ENCODE data around the gene VSIG10L2.
"Not testable (repeated sequence)": the region's sequence is repeated elsewhere in the genome, so short reads cannot be mapped to it uniquely, and the experiment has no call there.

The VSIG10L2 gene

DNA sequence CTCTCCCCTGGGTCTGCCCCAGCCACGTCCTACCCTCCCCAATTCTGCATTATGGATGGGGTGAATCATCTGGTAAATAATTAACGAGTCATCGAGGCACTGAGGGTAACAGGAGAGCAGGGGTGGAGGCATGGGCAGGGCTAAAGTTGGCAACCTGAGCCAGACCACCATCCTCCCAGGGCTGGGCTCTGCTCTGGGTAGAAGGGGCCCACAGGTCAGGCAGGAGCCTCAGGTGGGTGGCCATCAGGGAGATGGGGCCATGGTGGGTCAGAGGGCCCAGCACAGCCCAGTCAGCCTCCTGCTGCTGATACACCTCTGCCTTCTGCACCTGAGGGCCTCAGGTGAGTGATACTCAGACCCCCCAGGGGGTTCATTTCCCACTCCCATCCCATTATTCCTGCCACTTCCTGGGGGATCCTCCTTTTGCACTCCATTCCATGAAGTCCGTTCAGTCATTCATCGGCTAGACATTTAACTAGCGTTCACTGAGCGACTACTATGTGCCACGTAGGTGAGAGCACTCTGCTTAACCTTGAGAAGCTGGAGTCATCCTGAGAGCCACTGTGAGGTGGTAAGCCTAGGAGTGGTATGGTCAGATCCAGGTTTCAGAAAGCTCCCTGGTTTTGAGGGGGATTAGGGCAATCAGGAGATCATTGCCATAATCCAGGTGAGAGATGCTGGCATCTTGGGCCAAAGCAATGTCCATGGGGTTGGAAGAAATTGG is at the start of gene VSIG10L2:
Gene VSIG10L2 (plus strand): TSS at position 248 of the 724 bp plus-strand sequence. CDS start 12 bp downstream, at position 260.
- no peak for FAIRE-seq

DNA sequence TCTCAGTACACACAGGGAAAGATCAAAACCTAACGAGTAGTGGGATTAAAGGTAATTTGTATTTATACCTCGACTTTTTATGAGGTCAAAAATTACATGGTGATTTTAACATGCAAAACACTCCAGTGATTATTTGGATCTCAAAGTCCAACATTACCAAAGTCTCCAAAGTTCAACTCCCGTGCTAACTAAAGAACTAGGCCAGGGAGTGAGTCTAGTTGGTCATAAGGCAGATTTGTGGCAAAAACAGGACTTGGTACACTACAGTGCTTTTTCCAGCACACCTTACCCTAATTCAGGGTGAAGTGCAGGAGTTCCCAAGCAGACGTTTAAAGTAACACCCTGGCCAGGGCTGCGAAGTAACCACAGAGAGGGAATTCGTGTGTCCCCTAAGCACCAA is 44.0 kb upstream of the VSIG10L2 start:
- FAIRE-seq = no peak

DNA sequence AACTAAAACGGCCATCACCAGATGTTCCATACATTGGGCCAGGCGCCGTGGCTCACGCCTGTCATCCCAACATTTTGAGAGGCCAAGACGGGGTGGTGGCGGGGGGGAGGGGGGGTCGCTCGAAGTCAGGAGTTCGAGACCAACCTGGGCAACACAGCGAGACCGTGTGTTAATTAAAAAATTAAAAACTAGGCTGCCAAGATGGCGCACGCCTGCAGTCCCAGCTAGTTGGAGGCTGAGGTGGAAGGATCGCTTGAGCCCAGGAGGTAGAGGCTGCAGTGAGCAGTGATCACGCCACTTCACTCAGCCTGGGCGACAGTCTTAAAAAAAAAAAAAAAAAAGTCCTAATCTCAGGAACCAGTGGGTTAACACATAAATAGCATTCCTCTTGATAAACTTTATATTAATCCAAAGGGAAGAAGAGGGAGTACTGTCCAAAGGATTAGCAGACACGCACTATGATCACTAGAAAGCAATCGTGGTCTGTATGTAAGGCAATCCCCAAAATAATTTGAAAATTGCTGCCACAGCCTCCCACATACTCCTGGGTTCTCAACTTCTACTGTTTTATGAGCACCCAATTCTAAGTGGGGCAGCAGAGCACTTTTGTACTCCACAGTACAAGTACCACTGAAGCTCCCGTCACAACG is 43.4 kb upstream of the VSIG10L2 start:
- FAIRE-seq = no peak

DNA sequence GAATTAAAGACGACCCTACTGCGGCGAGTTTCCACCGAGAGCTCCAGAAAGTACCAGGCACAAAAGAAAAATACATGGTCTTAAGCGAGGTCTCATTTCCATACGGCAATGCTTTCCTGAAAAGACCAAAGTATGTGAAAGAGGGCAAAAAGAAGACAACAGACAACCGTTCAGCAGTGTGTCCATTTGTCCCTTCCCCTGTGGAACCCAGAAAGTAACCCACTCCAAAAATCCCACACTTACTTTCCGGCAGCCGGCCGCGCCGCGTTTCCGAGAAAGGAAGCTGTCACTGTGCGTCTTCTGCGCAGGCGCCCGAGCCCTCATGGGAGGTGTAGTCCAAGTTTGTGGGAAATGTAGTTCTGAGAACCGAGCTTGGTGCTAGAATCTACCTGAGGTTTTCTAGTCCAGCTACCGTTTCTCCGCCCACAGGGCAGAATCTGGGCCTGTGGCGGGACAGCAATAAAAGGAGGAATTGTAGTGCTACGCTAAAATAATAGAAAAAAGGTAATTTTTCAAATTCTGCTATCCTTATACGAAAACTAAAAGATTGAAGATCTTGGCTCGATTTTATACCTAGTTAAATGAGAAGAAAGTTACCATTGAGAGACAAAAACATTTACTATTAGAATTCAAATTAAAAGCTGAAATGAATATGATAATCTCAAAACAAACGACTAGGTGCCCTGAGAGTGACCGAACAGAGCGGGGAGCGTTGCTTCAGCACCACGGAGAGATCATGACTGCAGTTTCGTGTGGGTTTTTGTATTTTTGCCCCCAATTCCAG is 42.7 kb upstream of the VSIG10L2 start, which contains the start of gene PUS3:
Gene PUS3 (minus strand): TSS at position 280 of the 784 bp plus-strand sequence. CDS start 6,922 bp downstream, outside the sequence.
- FAIRE-seq = peak; percentile 96

DNA sequence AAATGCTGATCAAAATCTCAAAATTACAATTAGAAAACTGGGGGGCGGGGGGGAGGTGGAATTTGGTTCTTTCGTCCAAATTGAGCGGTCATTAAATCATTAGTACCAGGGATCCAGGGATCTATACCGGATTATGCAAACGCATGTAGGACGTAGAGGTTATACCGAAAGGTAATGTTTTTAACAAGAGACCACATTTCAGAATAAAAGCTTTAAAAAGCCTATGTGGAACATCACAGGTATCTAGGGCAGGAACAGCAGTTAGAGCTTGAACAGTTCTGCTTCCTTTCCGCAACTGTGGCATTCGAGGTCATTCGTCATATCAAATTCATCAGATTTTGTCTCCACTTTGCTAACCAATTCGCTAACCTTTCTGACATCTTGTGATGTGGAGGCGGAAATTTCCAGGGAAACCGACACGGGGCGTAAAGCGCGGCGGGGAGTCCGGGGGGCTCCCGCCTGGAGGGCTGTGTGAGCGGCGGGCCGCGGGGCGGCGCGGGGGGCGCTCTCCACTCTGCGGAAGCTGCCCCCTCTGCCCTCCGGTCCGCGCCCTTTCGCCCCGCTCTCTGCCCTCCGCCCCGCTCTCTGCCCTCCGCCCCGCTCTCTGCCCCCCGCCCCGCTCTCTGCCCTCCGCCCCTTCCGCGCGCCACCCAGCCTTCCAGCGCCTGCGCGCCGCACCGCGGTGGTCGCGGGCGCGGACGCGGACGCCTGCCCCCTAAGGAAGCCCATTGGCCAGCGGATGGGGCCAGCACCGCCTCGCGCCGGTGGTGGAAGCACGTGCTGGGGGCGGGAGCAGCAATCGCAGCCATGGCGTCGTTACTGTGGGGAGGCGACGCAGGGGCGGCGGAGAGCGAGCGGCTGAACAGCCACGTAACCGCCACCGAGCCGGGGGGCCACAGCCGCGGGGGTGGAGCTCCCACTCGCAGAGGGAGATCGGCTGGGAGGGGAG is 41.9 kb upstream of the VSIG10L2 start, which contains the start of gene DDX25:
Gene DDX25 (plus strand): TSS at position 798 of the 949 bp plus-strand sequence. CDS start 10 bp downstream, at position 808.
- peak; percentile 87 for FAIRE-seq

DNA sequence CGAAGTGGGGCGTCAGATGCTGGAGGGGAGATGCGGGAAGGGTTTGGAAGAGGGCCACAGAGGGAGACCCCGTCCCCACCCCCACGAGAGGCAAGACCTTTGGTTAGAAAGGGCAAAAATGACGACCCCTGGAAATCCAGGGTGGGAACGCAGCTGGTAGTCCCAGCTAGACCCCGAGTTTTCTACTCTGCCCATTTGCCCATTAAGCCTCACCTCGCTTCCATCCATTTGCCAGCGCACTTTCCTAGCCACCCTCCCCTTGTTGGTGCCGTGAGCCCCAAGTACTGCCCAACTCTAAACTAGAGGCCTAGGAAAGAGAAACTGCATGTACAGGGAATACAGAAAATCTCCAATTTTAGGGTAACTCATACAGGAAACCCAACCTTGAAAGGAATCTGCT is 41.2 kb upstream of the VSIG10L2 start:
- FAIRE-seq = no peak

DNA sequence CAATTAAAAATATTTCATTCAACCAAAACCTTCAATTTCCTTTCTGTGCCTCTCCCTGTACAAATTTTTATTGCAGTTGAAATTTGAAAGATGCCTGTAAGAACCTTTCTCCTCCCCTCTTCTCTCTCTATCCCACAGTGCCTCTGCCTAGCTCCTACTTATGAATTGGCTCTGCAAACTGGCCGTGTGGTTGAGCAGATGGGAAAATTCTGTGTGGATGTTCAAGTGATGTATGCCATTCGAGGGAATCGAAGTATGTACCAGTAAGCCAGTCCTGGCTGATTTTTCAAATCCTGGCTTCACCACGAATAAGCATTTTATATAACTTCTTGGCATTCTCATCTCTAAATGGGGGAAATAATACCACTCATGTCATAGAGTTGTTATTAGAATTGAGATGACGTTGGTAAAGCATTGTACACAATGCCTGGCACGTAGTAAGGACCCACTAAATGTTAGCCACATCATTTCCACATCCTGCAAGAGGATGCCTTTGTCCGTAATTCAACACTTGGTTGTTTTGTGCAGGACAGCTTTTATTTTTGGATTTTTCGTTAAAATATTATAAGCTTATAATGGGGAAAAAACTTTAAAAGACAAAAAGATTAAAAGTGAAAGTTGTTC is 35.5 kb upstream of the VSIG10L2 start:
- FAIRE-seq = no peak

DNA sequence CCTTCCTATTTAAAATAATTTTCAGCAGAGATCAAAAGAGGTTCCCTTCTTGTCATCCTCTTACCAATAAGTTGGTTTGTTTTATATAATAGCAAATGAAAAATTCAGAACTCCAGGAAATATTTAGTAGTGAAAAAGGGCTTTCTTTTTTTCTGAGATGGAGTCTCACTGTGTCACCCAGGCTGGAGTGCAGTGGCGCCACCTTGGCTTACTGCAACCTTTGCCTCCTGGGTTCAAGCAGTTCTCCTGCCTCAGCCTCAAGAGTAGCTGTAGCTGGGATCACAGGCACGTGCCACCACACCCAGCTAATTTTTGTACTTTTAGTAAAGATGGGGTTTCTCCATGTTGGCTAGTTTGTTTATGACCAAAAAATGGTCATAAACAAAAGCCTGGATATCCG is 31.2 kb upstream of the VSIG10L2 start:
- not testable (repeated sequence) for FAIRE-seq

DNA sequence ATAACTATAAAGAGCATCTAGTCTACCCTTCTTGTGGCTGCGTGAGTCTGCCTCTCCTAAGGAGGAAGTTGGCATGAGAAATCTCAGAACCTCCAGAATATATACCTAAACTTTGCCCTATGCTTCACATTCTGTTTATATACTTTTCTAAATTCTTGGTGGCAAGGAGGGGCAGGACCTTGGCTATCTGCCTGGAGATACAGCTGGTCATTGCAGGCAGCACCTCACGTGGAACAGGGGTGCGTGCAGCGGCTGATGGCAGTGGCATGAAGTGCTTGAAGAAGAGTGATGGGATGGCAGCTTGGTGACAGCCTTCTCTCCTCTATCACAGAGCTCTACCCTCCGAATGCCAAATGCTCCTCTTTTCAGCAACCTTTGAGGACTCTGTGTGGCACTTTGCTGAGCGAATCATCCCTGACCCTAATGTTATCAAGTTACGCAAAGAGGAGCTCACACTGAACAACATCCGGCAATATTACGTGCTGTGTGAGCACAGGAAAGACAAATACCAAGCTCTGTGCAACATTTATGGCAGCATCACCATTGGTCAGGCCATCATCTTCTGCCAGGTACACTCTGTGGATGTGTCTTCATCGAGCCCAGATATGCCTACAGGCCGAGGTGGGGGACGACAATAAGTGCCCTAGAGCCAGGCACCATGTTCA is 29.0 kb upstream of the VSIG10L2 start:
- no peak for FAIRE-seq

DNA sequence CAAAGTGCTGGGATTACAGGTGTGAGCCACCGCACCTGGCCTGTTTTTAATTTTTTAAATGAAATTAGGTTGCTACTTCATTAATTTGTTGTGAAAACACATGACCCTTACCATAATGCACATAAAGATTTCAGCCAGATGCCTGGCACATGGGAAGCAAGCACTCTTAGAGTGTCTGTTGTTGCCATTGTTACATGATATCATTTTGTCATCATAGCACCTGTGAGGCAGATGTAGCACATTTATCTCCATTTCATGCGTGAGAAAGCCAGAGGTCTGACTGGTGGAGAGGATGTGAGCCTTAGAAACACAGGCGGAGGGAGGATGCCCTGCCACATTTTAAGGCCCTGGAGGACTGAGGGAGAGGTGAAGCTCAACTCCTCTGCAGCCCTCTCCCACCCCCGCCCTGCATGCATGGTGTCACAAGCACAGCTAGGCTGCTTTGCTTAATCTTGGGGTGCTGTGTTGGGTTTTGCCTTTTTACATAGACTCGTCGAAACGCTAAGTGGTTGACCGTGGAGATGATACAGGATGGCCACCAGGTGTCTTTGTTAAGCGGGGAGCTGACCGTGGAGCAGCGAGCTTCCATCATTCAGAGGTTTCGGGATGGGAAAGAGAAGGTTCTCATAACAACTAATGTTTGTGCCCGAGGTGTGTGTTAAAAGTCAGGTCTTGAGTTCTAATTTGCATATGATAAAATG is 27.6 kb upstream of the VSIG10L2 start:
- FAIRE-seq = no peak

DNA sequence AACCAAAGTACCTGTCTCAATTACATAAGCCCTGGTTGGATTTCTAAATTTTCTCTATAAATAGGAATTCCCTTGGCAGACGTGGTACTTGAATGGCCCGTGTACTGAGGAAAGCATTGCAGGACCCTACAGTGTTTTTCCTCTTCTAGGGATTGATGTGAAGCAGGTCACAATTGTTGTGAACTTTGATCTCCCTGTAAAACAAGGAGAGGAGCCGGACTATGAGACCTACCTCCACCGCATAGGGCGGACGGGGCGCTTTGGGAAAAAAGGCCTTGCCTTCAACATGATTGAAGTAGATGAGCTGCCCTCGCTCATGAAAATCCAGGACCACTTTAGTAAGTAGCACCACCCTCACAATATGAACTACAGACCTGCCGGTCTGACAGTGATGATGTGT is 24.8 kb upstream of the VSIG10L2 start:
- FAIRE-seq = no peak

DNA sequence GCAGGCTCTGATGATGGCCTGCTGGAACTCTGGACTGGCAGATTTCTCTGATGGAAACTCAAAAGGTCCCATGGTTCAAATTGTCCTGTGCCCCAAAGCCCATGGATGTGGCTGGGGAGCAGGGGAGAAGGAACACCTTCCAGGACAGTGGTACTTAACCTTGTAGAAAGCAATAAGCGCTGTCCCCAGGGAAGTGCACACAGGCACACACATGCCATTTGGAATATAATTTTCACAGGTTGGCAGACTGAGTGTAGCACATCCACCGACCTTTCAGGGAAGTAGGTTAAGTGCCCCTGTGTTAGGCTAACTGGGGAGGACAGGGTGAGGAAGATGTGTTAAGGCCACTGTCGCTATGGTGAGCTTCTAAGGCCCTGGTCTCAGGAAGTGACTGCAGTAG is 23.7 kb upstream of the VSIG10L2 start:
- FAIRE-seq = no peak

DNA sequence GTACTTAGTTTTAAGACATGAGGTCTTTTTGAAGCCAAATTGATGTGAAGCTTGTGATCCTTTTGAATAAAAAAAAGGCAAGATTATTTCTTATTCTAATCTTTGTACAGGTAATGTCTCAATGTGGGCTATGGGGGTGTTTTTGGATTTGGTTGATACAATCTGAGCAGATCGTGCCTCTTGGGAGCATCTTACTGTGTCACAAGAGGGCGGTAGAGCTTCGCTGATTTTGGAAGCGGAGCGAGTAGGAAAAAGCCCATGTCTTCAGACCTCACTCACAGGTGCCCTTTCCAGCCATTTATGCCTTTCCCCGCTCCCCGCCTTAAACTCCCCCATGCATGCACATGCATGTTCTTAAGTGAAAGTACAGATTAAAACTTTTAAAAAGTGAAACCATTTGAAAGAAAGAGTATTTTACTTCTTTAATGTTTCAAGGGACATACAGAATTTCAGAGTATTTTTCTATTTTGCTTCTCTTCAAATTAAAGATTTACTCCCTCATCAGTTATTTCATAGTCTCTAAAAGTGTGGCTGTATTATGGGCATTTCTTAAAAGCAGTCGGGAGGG is 22.7 kb upstream of the VSIG10L2 start:
- peak; percentile 80 for FAIRE-seq

DNA sequence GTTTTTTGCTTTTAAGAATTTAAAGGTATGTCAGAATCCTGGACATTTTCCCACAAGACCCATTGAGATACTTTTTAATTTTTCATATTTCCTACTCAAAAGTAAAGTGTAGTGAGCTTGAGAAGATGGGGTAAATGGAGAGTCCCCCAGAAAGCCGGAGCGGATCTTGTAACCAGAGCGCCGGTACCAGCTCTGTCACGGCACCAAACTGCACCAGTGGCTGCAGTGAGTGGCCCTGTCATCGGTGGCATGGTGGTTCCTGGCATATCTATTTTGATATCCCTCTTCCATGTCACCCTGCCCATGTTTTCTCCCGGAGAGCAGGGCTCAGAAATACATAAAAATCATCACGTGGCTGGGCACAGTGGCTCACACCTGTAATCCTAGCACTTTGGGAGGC is 22.2 kb upstream of the VSIG10L2 start:
- no peak for FAIRE-seq

DNA sequence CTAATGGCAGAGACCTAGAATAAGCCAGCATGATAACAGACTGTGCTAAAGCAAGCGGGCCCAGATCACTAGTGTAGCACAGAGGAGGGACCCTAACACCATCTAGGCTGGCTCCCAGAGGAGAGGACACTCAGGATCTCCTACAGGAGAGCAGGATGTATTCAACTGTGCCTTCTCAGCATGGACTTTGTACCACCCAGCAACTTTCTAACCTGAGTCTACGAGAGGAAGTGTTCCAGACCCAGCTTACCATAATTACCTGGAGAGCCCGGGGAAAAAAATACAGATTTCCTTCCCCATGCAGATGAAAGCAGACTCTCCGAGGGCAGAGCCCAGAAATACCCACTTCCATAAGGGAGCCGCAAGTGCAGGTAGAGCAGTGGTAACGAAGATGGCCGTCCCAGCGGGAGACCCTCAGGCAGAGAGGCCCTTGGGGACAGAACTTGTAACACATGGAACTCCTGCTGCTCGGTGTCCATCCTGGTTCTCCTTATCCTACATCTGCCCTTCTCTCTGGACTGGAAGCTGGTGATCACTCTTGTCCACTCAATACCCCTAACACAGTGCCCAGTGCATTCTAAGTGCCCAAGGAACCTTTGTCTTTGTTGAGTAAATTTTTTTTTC is 21.3 kb upstream of the VSIG10L2 start:
- FAIRE-seq = no peak

DNA sequence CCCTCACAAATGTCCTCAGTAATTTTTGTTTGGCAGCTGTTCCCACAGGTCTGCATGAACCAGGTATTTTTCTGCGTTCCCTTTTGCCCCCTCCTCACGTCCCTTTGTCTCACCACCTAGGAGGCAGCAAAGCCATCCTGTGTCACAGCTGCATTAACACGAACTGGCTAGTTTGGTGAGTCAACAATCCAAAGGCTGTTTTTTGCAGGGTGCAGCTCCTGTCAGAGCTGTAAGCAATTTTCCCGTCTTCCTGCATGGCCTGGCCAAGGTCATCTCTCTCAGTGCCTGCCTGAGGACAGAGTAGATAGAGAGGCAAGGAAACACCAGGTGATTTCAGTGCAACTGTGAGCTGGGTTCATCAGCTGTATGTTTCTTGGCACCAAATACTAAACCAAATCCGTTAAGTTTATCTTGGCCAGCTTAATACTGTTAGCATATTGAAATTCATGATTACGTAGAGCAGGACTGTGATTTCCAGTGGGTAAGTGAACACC is 20.6 kb upstream of the VSIG10L2 start:
- no peak for FAIRE-seq

DNA sequence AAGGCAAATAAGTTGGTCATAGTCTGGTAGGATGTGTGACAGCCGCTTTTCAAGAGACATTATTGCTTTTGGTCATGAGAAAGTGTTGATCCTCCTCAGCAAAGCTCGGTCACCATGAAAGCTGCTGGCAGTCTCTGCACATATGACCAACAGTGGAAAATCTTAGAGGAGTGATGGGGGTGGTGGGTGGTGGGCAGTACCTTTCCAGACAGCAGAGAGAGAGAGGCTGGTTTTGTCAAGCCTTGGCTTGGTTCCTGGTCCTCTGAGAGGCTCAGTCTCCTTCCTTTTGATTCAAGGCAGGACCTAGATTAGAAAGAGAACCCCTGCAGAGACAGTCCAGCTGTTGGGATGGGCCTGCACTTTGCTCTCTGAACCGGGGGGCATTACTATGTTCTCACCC is 20.0 kb upstream of the VSIG10L2 start:
- FAIRE-seq = no peak

DNA sequence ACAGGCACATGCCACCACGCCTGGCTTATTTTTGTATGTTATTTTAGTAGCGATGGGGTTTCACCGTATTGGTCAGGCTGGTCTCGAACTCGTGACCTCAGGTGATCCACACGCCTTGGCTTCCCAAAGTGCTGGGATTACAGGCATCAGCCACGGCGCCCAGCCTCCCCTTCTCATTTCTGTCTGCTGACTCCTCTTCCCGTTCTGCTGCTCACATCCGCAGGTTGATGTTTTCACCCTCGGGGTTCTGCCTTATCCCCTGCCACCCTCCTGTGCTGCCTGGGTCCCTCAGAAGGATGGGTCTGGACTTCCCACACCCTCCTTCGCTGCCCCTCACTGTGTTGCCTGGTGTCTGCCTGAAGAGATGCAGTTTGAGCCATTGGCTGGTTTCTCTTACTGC is 19.2 kb upstream of the VSIG10L2 start:
- FAIRE-seq = no peak

DNA sequence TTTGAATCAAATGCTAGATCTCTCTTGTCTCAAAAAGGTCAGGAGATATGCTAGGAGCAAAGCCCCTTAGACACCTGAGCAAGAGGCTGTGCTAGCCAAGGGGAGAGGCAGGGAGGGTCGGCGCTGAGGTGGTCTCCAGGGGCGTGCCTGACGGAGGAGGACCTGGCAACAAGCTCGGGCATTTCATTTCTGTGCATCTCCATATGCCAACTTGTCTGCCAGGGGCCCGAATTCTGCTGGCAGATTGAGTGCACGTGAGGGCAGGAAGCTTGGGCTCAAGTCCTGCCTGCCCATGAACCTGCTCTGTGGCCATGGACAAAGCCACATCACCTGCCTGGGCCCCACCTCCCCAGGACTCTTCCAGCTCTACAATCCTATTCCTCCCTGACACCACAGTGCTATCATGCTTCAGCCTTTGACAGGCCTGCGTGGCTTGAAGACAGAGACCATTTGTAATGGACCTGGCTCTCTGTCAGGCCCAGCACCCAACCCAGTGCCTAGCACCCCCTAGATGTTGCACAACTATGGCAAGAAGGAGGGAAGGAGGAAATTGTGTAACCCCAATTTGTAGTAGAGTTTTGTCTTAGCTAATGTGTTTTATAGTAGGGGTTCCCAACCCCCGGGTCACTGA is 16.3 kb upstream of the VSIG10L2 start:
- FAIRE-seq = no peak
